DOHH2 (cell line): ENCODE results near the gene TBC1D4.

Experiments used
- EZH2phosphoT487 ChIP-seq: fragments of 200-600 bp; sonication (generic); IDR thresholded peaks from 2 replicates; pipeline ENCODE4 v1.6.1; 2017; ENCODE audit warnings: borderline replicate concordance, mild to moderate bottlenecking, antibody characterized with exemption, low read length, moderate library complexity, mixed read lengths
- TF ChIP-seq, protein P1 (sequence below): fragments of 200-600 bp; sonication (generic); IDR thresholded peaks from one replicate; pipeline ENCODE4 v1.5.1; 2014; ENCODE audit warnings: antibody characterized with exemption, mild to moderate bottlenecking, low read depth, low read length; ENCODE audit not compliant: poor library complexity, severe bottlenecking

DNA sequence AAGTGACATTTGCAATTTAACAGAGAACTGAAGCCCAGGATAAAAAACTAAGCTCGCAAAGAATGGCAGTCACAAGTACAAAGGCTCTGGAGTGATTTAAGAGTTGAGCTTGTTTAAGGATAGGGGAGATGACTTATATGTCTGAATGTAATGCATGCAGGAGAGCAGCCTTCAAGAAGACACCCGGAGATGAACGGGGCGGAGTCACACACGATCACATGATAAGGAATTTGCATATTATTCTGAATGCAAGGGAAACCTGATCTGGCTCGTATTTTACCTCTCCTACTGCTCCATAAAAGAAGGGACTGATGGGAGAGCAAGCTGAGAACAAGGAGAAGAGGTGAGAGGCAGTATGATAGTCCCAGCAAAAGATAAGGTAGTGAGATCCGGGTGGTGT is 12.9 kb downstream of the TBC1D4 start:
- TF ChIP-seq, protein P1, sequence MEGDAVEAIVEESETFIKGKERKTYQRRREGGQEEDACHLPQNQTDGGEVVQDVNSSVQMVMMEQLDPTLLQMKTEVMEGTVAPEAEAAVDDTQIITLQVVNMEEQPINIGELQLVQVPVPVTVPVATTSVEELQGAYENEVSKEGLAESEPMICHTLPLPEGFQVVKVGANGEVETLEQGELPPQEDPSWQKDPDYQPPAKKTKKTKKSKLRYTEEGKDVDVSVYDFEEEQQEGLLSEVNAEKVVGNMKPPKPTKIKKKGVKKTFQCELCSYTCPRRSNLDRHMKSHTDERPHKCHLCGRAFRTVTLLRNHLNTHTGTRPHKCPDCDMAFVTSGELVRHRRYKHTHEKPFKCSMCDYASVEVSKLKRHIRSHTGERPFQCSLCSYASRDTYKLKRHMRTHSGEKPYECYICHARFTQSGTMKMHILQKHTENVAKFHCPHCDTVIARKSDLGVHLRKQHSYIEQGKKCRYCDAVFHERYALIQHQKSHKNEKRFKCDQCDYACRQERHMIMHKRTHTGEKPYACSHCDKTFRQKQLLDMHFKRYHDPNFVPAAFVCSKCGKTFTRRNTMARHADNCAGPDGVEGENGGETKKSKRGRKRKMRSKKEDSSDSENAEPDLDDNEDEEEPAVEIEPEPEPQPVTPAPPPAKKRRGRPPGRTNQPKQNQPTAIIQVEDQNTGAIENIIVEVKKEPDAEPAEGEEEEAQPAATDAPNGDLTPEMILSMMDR, result no peak
- no peak for TF ChIP-seq EZH2phosphoT487
